ENCODE results near the gene RNASE8.

The RNASE8 gene

DNA sequence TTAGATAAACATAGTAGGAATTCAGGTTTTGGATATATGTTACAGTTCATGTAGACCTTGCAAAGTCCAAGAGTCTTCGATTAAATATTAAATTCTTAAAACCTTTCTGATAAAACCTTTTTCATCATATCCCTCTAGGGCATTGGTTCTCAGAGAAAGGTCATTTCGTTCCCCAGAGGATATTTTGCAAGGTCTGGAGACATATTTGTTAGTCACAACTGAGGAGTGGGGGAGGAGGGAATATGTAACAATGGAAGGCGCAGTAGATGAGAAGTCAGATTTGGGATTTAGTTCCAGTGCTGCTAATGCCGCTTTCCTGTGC lies 48.5 kb downstream of the RNASE8 start:
- no peak for DNase-seq (ENCODE audit: low read depth in 2 of 2)

DNA sequence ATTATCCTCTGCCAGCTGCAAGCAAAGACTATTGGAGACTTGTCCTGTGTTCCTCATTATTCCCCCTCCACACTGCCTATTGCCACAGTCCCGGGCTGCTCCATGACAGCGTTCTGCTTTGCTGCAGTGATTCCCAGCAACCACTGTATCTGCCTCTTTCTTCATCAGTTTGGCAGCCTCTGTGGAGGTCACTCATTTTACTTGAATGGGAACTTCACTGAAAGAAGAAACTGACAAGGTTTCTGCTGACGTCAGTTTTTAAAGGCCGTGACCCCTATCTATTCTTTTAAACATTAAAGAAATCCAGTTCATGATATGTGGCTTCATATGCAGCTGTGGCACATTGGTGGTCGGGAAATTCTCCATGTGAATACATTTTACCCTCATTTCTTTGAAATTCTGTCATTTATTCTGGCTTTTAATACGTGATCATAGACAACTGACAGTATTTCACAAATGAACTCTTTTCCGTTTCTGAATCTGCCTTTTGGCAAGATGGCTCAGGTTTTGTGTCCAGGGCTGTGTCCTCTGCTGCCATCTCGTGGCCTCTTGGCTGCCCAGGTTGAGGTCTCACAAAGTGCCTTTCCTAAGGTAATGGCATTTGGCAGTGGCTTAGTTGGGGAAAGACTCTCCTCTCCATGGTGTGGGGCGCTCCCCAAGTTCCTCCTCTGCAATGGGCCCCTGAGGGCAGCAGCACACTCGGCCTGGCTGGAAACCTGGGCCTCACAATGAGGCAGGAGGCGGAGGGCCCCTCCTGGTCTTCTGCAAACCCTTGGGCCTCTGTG lies 49.1 kb downstream of the RNASE8 start:
- DNase-seq (ENCODE audit: low read depth in 2 of 2): peak; percentile 49 to 56

- DNase-seq (ENCODE audit: low read depth in 2 of 2): no peak
Measured at GRCh38 chr14:21107283-21107800, 49.7 kb downstream of the RNASE8 start.

All from activated CD8-positive, alpha-beta memory T cell treated with anti-CD3 and anti-CD28 coated beads for 4 hours (primary cell).